Measurements from ENCODE around the gene STK35. TPM values are rescaled to one million over a fixed set of nuclear protein-coding genes. Genes with fewer than 3 reads are reported as not detected.

STK35 gene
- total RNA-seq, 4 donors from 2014 or later: 23.2 to 33.6 (median 25.2) TPM

DNA sequence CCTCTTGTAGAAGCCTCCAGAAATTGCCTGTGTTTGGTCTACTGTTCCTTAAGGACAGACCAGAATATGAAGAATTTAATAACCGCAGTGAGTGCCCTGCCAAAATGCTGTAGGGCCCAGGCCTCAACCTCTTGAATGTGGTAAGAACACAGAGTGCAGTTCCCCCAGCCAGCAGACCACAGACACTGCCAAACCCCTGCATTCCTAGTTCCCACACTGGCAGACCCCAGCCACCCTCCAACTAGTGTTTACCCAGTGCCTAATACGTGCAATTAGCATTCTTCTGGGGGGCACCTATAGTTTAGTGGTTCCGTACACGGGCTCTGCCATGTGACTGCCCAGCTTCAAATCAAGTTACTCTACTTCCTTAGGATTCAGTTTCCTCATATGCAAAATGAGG lies 51.7 kb downstream of the STK35 start:
- 89% methylated on average over 4 of the region's 4 CpGs for WGBS
- Histone ChIP-seq H3K36me3 (peaks cover 2% of the 10 kb centered on the region), H3K27me3 (no peaks in the 10 kb centered on the region), H3K4me3 (no peak overlapping the region), H3K4me1 (peaks cover 20% of the 10 kb centered on the region), H3K27ac (no peak overlapping the region), H3K9me3 (no peaks in the 10 kb centered on the region)
- TF ChIP-seq POLR2AphosphoS5 (IDR thresholded peaks at IDR 0.05) (no peak), EP300 (IDR thresholded peaks at IDR 0.05) (no peak), POLR2A (IDR thresholded peaks at IDR 0.05) (no peak)
- TF ChIP-seq, protein P1, sequence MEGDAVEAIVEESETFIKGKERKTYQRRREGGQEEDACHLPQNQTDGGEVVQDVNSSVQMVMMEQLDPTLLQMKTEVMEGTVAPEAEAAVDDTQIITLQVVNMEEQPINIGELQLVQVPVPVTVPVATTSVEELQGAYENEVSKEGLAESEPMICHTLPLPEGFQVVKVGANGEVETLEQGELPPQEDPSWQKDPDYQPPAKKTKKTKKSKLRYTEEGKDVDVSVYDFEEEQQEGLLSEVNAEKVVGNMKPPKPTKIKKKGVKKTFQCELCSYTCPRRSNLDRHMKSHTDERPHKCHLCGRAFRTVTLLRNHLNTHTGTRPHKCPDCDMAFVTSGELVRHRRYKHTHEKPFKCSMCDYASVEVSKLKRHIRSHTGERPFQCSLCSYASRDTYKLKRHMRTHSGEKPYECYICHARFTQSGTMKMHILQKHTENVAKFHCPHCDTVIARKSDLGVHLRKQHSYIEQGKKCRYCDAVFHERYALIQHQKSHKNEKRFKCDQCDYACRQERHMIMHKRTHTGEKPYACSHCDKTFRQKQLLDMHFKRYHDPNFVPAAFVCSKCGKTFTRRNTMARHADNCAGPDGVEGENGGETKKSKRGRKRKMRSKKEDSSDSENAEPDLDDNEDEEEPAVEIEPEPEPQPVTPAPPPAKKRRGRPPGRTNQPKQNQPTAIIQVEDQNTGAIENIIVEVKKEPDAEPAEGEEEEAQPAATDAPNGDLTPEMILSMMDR (IDR thresholded peaks at IDR 0.05): no peak
- no peak for DNase-seq (ENCODE audit: low spot score in 2 of 2)

DNA sequence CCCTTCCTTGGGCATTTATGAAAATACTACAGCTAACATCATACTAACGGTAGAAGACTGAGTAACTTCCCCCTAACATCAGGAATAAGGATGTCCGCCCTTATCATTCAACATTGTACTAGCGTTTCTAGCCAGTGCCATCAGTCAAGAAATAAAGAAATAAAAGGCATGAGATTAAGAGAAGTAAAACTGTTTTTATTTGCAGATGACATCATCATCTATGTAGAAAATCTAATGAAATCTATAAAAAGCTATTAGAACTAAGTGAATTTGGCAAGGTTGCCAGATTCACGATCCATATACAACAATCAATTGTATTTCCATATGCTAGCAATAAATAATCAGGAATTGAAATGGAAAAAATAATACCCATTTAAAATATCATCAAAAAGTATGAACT lies 54.6 kb downstream of the STK35 start:
- Histone ChIP-seq H3K27me3 (no peaks in the 10 kb centered on the region), H3K4me3 (no peak overlapping the region), H3K9me3 (no peaks in the 10 kb centered on the region), H3K4me1 (peaks cover 11% of the 10 kb centered on the region), H3K36me3 (no peaks in the 10 kb centered on the region), H3K27ac (no peak overlapping the region)
- no peak for DNase-seq (ENCODE audit: low spot score in 2 of 2)
- 93% methylated on average over 4 of the region's 4 CpGs for WGBS
- no peak for TF ChIP-seq EP300 (IDR thresholded peaks at IDR 0.05)
- TF ChIP-seq POLR2A (IDR thresholded peaks at IDR 0.05): no peak
- TF ChIP-seq, protein P1 (IDR thresholded peaks at IDR 0.05): no peak
- no peak for TF ChIP-seq POLR2AphosphoS5 (IDR thresholded peaks at IDR 0.05)

GRCh38 chr20:2156666-2157624 lies 55.3 kb downstream of the STK35 start:
- 82% methylated on average over 11 of the region's 11 CpGs for WGBS

DNA sequence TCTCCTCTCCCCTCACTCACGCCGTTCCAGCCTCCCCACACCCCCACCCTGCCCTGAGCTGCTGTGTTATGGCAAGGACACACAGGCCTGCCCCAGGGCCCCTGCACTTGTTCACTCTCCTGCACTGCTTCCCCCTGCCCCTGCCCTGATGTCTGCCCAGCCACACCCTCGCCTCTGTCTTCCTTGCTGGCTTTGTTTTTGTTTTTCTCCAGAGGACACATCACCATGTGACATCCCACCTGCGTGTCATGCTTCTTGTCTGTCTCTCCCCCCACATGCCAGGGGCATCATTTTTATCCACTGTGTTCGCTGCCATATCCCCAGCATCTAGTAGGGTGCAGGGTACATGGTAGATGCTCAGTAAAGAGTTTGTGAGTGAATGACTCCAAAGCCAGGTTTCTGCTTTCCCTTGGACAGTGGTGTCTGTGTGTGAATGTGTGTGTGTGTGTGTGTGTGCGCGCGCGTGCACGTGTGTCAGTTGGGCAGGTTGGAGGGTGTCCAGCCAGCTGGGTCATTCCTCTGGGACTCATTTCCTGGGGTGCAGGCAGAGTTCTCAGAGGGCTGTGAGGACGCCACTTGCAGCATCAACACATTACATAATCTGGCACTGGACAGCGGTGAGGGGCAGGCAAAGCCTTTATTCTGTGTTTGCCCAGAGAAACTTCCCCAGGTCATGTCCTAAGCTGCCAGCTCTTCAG lies 60.6 kb downstream of the STK35 start:
- DNase-seq (ENCODE audit: low spot score in 2 of 2): no peak
- no peak for TF ChIP-seq POLR2A (IDR thresholded peaks at IDR 0.05)
- TF ChIP-seq EP300 (IDR thresholded peaks at IDR 0.05): no peak
- TF ChIP-seq, protein P1 (IDR thresholded peaks at IDR 0.05): no peak
- TF ChIP-seq POLR2AphosphoS5 (IDR thresholded peaks at IDR 0.05): no peak
- H3K27ac ChIP-seq: no peak overlapping the region
- H3K36me3 ChIP-seq: no peaks in the 10 kb centered on the region
- no peaks in the 10 kb centered on the region for H3K27me3 ChIP-seq
- H3K9me3 ChIP-seq: no peaks in the 10 kb centered on the region
- H3K4me1 ChIP-seq: no peaks in the 10 kb centered on the region
- 75% methylated on average over 11 of the region's 12 CpGs for WGBS
- no peak overlapping the region for H3K4me3 ChIP-seq

More at GRCh38 chr20:2156666-2157624, 55.3 kb downstream of the STK35 start:
- DNase-seq (ENCODE audit: low spot score in 2 of 2): no peak
- Histone ChIP-seq H3K27ac (no peak overlapping the region), H3K4me3 (no peak overlapping the region), H3K4me1 (peaks cover 4% of the 10 kb centered on the region), H3K9me3 (no peaks in the 10 kb centered on the region), H3K27me3 (no peaks in the 10 kb centered on the region), H3K36me3 (no peaks in the 10 kb centered on the region)
- TF ChIP-seq, protein P1 (IDR thresholded peaks at IDR 0.05): no peak
- TF ChIP-seq EP300 (IDR thresholded peaks at IDR 0.05) (no peak), POLR2AphosphoS5 (IDR thresholded peaks at IDR 0.05) (no peak), POLR2A (IDR thresholded peaks at IDR 0.05) (no peak)

GRCh38 chr20:2162823-2163166 lies 61.2 kb downstream of the STK35 start:
- TF ChIP-seq EP300 (IDR thresholded peaks at IDR 0.05) (no peak), POLR2AphosphoS5 (IDR thresholded peaks at IDR 0.05) (no peak), POLR2A (IDR thresholded peaks at IDR 0.05) (no peak)
- TF ChIP-seq, protein P1 (IDR thresholded peaks at IDR 0.05): no peak
- 78% methylated on average over 3 of the region's 11 CpGs for WGBS
- DNase-seq (ENCODE audit: low spot score in 2 of 2): no peak

More at GRCh38 chr20:2162823-2163166, 61.2 kb downstream of the STK35 start:
- H3K27ac ChIP-seq: no peak overlapping the region
- H3K27me3 ChIP-seq: no peaks in the 10 kb centered on the region
- no peaks in the 10 kb centered on the region for H3K36me3 ChIP-seq
- no peaks in the 10 kb centered on the region for H3K9me3 ChIP-seq
- no peaks in the 10 kb centered on the region for H3K4me1 ChIP-seq
- H3K4me3 ChIP-seq: no peak overlapping the region
